Activated CD8-positive, alpha-beta T cell treated with anti-CD3 and anti-CD28 coated beads for 36 hours (primary cell): ENCODE results near the gene MGA. TPM values are rescaled to one million over a fixed set of nuclear protein-coding genes. Genes with fewer than 3 reads are reported as not detected.

Source experiments
- ATAC-seq: fragments of 200-7000 bp; cut with Tn5 transposase; one replicate; pipeline ENCODE4 v1.10.0; 2021; ENCODE audit warnings: mild to moderate bottlenecking, moderate library complexity
- CTCF ChIA-PET: fragments of 350-600 bp; sonication (Branson Sonifier 250); formaldehyde crosslinking; loops from one replicate; lab custom pipeline; 2021; ENCODE audit warnings: antibody characterized with exemption; lab: Charles Lee
- POLR2A ChIA-PET: fragments of 350-600 bp; sonication (Branson Sonifier 250); formaldehyde crosslinking; loops from one replicate; lab custom pipeline; 2021; ENCODE audit warnings: antibody characterized with exemption; lab: Charles Lee
- DNase-seq: peaks from one replicate; pipeline ENCODE4 v3.0.0-alpha.2; 2020
- H3K27ac Mint-ChIP-seq: one replicate; pipeline ENCODE4 v1.8.0; 2021; ENCODE audit warnings: mild to moderate bottlenecking, mixed read lengths
- H3K27me3 Mint-ChIP-seq: one replicate; pipeline ENCODE4 v1.8.0; 2021; ENCODE audit warnings: mixed read lengths
- H3K36me3 Mint-ChIP-seq: one replicate; pipeline ENCODE4 v1.8.0; 2021; ENCODE audit warnings: low read depth, mixed read lengths
- H3K4me1 Mint-ChIP-seq: one replicate; pipeline ENCODE4 v1.8.0; 2021; ENCODE audit warnings: low read depth, mixed read lengths
- H3K4me3 Mint-ChIP-seq: one replicate; pipeline ENCODE4 v1.8.0; 2021; ENCODE audit warnings: mild to moderate bottlenecking, moderate library complexity, mixed read lengths
- H3K9me3 Mint-ChIP-seq: one replicate; pipeline ENCODE4 v1.8.0; 2021; ENCODE audit warnings: mixed read lengths
- intact Hi-C: fragments of 100-400 bp; cut with micrococcal nuclease; formaldehyde crosslinking; loops from one replicate; pipeline ENCODE4 v1.10.0; 2022
- total RNA-seq, 2 experiments: library from RNA; stranded (reverse); gene quantifications; one replicate each; pipeline ENCODE4 v1.2.3, GENCODE V29; 2021
- TF ChIP-seq, protein P1 (sequence below): fragments of 200-600 bp; IDR thresholded peaks from one replicate; pipeline ENCODE4 v1.8.0; 2022; ENCODE audit warnings: antibody characterized with exemption, mild to moderate bottlenecking

MGA gene
- total RNA-seq, 2 experiments from 2014 or later: 30.7 to 32.6 TPM

DNA sequence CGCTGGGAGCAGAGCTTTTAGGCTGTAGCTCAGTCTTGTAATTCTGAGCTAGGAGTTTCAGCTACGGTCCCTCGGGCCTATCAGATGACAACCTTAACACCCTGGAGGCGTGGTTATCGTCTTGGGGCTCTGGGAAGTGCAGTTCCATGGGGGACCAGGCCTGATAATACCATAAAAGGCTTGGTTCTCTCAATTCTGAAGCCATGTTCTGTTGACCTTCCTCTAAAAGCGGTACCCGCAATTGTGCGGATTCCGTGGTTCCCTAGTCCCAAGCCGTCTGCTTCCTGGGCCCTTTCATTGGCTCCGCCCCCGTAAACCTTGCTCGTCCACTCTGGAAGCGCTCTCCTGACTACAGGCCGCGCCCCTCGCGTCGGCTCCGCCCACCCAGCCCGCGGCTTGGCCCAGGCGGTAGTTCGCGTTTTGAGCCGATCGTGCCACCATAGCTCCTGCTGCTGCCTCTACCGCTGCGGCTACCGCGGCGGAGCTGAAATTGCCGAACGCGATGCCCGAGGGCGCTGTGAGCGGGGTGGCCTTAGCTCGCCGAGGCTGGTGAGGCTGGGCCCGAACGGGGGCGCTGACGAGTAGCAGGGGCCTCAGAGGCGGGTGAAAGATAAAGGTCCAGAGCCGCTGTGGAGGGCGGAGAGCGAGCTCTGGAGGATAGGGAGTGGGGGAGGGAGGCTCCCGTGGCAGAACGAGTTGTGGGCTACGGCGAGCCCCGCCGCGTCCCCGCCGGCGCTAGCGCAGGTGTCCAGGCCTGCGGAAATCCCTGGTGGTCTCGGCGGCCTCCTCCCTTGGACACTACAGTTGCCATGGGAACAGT lies 114.1 kb downstream of the MGA start, which contains the start of gene MAPKBP1:
Gene MAPKBP1, plus strand, starts transcription at position 423 of the 820 bp plus-strand sequence. CDS start 792 bp downstream, outside the sequence.
- ChIA-PET CTCF (interaction anchor here (0.7 to 11.0 kb wide), 40 partner anchors 8 to 870 kb away, joined by 3 to 337 read pairs (median 6); partner anchors contain the start of genes CHP1, EHD4, ITPKA and JMJD7), POLR2A (interaction anchor here (0.8 to 3.9 kb wide), 10 partner anchors 9 to 356 kb away, joined by 3 to 29 read pairs (median 6); partner anchors contain the start of gene MGA)
- ATAC-seq (peak; percentile 92), DNase-seq (peak; percentile 99)
- intact Hi-C loops: no loop called here
- TF ChIP-seq, protein P1, sequence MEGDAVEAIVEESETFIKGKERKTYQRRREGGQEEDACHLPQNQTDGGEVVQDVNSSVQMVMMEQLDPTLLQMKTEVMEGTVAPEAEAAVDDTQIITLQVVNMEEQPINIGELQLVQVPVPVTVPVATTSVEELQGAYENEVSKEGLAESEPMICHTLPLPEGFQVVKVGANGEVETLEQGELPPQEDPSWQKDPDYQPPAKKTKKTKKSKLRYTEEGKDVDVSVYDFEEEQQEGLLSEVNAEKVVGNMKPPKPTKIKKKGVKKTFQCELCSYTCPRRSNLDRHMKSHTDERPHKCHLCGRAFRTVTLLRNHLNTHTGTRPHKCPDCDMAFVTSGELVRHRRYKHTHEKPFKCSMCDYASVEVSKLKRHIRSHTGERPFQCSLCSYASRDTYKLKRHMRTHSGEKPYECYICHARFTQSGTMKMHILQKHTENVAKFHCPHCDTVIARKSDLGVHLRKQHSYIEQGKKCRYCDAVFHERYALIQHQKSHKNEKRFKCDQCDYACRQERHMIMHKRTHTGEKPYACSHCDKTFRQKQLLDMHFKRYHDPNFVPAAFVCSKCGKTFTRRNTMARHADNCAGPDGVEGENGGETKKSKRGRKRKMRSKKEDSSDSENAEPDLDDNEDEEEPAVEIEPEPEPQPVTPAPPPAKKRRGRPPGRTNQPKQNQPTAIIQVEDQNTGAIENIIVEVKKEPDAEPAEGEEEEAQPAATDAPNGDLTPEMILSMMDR: peak; percentile 59
- Mint-ChIP-seq H3K27ac (peak within 1 kb of the TSS; percentile 92), H3K27me3 (no peaks in the 10 kb centered on the region), H3K36me3 (no peaks in the 10 kb centered on the region), H3K4me1 (peaks cover 56% of the 10 kb centered on the region), H3K9me3 (no peaks in the 10 kb centered on the region), H3K4me3 (peak within 1 kb of the TSS; percentile 91)

DNA sequence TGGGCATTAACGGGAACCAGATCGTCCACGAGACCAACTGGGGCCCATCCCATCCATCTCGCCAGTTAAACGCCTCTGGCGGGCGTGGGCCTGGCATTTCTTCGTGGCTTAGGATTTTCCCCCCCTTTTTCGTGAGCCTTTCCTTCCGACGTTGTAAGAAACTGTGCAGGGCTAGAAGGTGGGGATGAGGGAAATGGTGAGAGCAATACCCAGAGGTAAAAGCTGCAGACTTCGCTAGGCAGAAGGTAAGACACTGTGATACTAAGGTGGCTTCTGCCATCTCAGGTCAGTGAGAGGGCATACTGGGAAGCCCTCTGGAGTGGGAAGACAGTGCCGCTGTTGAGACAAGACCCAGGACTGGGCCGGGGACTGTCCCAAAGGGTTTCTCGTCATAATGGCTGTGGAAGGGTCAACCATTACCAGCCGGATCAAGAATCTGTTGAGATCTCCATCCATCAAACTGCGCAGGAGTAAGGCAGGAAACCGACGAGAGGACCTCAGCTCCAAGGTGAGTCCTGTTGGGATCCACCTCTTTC lies 114.7 kb downstream of the MGA start:
- ChIA-PET POLR2A (interaction anchor here (0.6 to 3.9 kb wide), 10 partner anchors 17 to 357 kb away, joined by 3 to 29 read pairs (median 4); partner anchors contain the start of gene MGA), CTCF (interaction anchor here (1.0 to 11.0 kb wide), 25 partner anchors 9 to 544 kb away, joined by 3 to 337 read pairs (median 7); partner anchors contain the start of genes CHP1, ITPKA, JMJD7 and MGA)
- intact Hi-C loops: no loop called here
- peak; percentile 13 for DNase-seq
- H3K27ac Mint-ChIP-seq: peak overlapping the region; percentile 92
- no peaks in the 10 kb centered on the region for H3K27me3 Mint-ChIP-seq
- ATAC-seq: no peak
- peaks cover 1% of the 10 kb centered on the region for H3K36me3 Mint-ChIP-seq
- H3K4me1 Mint-ChIP-seq: peaks cover 62% of the 10 kb centered on the region
- no peaks in the 10 kb centered on the region for H3K9me3 Mint-ChIP-seq
- H3K4me3 Mint-ChIP-seq: peak overlapping the region; percentile 91
- TF ChIP-seq, protein P1: no peak

DNA sequence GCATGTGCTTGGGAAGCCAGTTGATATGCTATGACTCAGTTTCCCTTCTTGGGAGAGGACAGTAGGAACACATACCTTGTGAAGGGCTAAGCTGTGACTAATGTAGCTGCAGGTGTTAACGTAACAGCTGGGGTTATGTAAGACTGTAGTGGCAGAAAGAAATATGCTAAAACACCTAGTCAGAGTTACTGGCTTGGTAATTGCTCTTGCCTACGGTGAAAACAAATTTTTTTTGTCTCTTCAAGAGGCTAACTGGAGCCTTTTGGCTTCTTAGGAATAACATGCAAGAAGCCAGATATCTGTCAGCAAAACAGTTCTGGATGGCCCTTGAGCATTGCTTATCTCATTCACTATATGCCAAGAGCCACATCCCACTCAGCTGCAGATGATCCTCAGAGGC lies 115.4 kb downstream of the MGA start:
- intact Hi-C loops: no loop called here
- H3K4me3 Mint-ChIP-seq: peak overlapping the region; percentile 91
- DNase-seq: no peak
- ChIA-PET CTCF (interaction anchor here (1.2 to 11.0 kb wide), 3 partner anchors 9 to 31 kb away, joined by 6 to 337 read pairs (median 44); no protein-coding TSS in a partner anchor), POLR2A (interaction anchor here (0.7 to 3.9 kb wide), 4 partner anchors 25 to 74 kb away, joined by 3 to 29 read pairs (median 5); no protein-coding TSS in a partner anchor)
- ATAC-seq: no peak
- TF ChIP-seq, protein P1: no peak
- H3K27me3 Mint-ChIP-seq: no peaks in the 10 kb centered on the region
- H3K4me1 Mint-ChIP-seq: peaks cover 69% of the 10 kb centered on the region
- H3K9me3 Mint-ChIP-seq: no peaks in the 10 kb centered on the region
- peaks cover 1% of the 10 kb centered on the region for H3K36me3 Mint-ChIP-seq
- no peak overlapping the region for H3K27ac Mint-ChIP-seq

DNA sequence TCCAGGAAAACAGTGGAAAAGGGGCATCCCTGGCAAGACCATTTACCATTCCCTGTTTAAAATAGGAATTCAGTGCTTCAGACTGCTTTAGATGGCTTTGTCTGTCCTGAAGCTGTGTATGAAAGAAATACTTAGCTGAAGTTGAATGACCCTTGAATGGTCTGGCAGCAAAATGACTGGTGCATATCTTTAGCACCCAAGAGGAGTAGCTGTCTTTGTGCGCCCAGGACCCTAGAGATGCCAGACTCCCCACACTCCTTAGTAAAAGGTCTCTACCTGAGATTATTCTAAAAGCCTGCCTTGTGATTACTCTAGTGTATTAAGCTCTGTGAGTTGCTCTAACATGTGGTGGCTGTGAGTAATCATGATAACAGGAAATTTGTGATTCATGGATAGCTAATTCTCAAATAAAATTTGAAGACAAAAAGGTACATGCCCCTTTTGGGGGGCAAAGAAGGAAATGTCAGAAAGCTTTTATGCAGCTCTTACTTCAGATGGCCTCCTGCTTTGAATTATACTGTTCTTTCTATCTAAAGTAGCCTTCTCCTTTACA lies 117.3 kb downstream of the MGA start:
- CTCF ChIA-PET: interaction anchor here (0.7 to 11.0 kb wide), 9 partner anchors 9 to 220 kb away, joined by 3 to 337 read pairs (median 4); no protein-coding TSS in a partner anchor
- TF ChIP-seq, protein P1: no peak
- peaks cover 1% of the 10 kb centered on the region for H3K36me3 Mint-ChIP-seq
- H3K27me3 Mint-ChIP-seq: no peaks in the 10 kb centered on the region
- H3K9me3 Mint-ChIP-seq: no peaks in the 10 kb centered on the region
- ATAC-seq (no peak), DNase-seq (no peak)
- no peak overlapping the region for H3K27ac Mint-ChIP-seq
- intact Hi-C loops: no loop called here
- no peak overlapping the region for H3K4me3 Mint-ChIP-seq
- peaks cover 72% of the 10 kb centered on the region for H3K4me1 Mint-ChIP-seq
- POLR2A ChIA-PET: interaction anchor here (0.7 to 1.3 kb wide), 3 partner anchors 12 to 99 kb away, joined by 3 to 4 read pairs (median 3); no protein-coding TSS in a partner anchor
